BE2C (cell line): Measurements from ENCODE around the gene AIPL1.

ENCODE experiments used
- DNase-seq: peaks from one replicate; pipeline ENCODE4 v3.0.0-alpha.2; 2020
- H3K27me3 ChIP-seq: fragments of 250-450 bp; sonication (Bioruptor Pico); 2 replicates; pipeline ENCODE4 v1.5.1; 2020; ENCODE audit warnings: mild to moderate bottlenecking
- H3K36me3 ChIP-seq: fragments of 250-450 bp; sonication (Bioruptor Pico); 2 replicates; pipeline ENCODE4 v1.5.1; 2020; ENCODE audit warnings: mild to moderate bottlenecking
- H3K4me1 ChIP-seq: fragments of 250-450 bp; sonication (Bioruptor Pico); 2 replicates; pipeline ENCODE4 v1.5.1; 2020
- H3K4me3 ChIP-seq: 2 replicates; pipeline ENCODE4 v1.5.1; 2011; ENCODE audit warnings: low read depth, low read length
- H3K9me3 ChIP-seq: fragments of 250-450 bp; sonication (Bioruptor Pico); 2 replicates; pipeline ENCODE4 v1.5.1; 2020
- CTCF ChIP-seq: IDR thresholded peaks from 2 replicates; pipeline ENCODE4 v1.5.1; 2012; ENCODE audit warnings: mild to moderate bottlenecking, low read depth, low read length

AIPL1 gene

GRCh38 chr17:6468051-6468790 is 33.3 kb upstream of the AIPL1 start:
- Histone ChIP-seq H3K4me1 (no peaks in the 10 kb centered on the region), H3K27me3 (no peaks in the 10 kb centered on the region), H3K4me3 (no peak overlapping the region), H3K36me3 (no peaks in the 10 kb centered on the region), H3K9me3 (no peaks in the 10 kb centered on the region)
- DNase-seq: no peak
- no peak for TF ChIP-seq CTCF

GRCh38 chr17:6467567-6467966 is 32.6 kb upstream of the AIPL1 start:
- no peak for TF ChIP-seq CTCF
- no peaks in the 10 kb centered on the region for H3K9me3 ChIP-seq
- DNase-seq: no peak
- no peaks in the 10 kb centered on the region for H3K4me1 ChIP-seq
- H3K4me3 ChIP-seq: no peak overlapping the region
- H3K36me3 ChIP-seq: no peaks in the 10 kb centered on the region
- H3K27me3 ChIP-seq: no peaks in the 10 kb centered on the region

- DNase-seq: no peak
- Histone ChIP-seq H3K9me3 (no peaks in the 10 kb centered on the region), H3K4me3 (no peak overlapping the region), H3K36me3 (no peaks in the 10 kb centered on the region), H3K4me1 (no peaks in the 10 kb centered on the region), H3K27me3 (no peaks in the 10 kb centered on the region)
- no peak for TF ChIP-seq CTCF
Measured at GRCh38 chr17:6465206-6466003, 30.5 kb upstream of the AIPL1 start.

- DNase-seq: no peak
- no peaks in the 10 kb centered on the region for H3K27me3 ChIP-seq
Measured at GRCh38 chr17:6464446-6465041, 29.6 kb upstream of the AIPL1 start.

GRCh38 chr17:6463616-6464445 is 28.9 kb upstream of the AIPL1 start:
- no peaks in the 10 kb centered on the region for H3K27me3 ChIP-seq
- no peaks in the 10 kb centered on the region for H3K9me3 ChIP-seq
- H3K36me3 ChIP-seq: no peaks in the 10 kb centered on the region
- no peak for TF ChIP-seq CTCF
- no peak for DNase-seq
- H3K4me1 ChIP-seq: no peaks in the 10 kb centered on the region
- H3K4me3 ChIP-seq: no peak overlapping the region

More at GRCh38 chr17:6464446-6465041, 29.6 kb upstream of the AIPL1 start:
- Histone ChIP-seq H3K4me1 (no peaks in the 10 kb centered on the region), H3K9me3 (no peaks in the 10 kb centered on the region), H3K36me3 (no peaks in the 10 kb centered on the region), H3K4me3 (no peak overlapping the region)
- TF ChIP-seq CTCF: no peak
